Activated T-helper 9 cell treated with anti-CD3 and anti-CD28 coated beads, Interleukin-2, amount 50 U/mL, for 16 hours (primary cell): ENCODE measurements around the gene PAEP.

ENCODE experiments used
- DNase-seq: peaks from one replicate; pipeline ENCODE4 v3.0.0-alpha.2; 2020; ENCODE audit warnings: low read depth

The PAEP gene

DNA sequence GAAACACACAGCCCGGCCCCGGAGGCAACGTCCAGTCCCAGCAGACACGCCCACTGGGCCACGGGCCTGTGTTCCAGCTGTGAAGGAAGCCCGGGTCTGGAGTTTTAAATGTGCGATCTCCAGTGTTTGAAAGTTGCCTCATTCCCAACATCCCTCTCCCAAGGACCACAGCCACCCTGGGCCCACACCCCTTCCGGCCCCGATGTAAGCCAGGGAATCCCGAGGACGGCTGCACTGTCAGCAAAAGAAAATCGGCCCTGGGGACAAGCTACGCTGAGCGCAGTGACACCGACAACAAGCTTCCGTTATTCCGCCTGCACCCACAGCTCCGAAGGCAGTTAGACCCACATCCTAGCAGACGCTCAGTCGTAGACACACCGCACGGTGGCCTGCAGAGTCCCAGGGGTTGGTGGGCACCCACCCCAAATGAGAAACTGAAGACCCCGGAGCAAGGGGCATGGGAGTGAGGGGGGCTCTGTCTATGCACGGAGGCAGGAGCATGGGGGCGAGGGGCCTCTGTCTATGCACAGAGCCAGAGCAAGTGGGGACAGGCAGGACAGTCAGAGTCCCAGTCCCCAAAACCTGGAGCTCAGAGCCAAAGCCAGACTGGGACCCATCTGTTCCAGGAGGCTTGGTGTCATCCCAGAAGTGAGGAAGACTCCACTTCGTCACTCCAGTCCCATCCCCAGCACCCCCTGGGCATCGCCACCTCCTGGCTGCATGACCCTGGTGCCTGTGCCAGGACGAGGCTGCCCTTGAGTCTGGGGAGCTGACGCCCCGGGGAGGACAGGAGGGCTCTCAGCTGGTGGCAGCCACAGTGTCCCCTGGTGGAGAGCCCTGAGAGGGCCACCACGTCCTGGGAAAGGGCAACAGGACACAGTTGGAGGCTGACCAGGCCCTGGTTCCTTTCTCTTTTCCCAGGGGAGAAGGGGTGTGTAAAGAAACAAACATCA, 54.4 kb downstream of the PAEP start:
- no peak for DNase-seq
